ENCODE results near the gene DDAH2.

Gene DDAH2, protein sequence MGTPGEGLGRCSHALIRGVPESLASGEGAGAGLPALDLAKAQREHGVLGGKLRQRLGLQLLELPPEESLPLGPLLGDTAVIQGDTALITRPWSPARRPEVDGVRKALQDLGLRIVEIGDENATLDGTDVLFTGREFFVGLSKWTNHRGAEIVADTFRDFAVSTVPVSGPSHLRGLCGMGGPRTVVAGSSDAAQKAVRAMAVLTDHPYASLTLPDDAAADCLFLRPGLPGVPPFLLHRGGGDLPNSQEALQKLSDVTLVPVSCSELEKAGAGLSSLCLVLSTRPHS

DNA sequence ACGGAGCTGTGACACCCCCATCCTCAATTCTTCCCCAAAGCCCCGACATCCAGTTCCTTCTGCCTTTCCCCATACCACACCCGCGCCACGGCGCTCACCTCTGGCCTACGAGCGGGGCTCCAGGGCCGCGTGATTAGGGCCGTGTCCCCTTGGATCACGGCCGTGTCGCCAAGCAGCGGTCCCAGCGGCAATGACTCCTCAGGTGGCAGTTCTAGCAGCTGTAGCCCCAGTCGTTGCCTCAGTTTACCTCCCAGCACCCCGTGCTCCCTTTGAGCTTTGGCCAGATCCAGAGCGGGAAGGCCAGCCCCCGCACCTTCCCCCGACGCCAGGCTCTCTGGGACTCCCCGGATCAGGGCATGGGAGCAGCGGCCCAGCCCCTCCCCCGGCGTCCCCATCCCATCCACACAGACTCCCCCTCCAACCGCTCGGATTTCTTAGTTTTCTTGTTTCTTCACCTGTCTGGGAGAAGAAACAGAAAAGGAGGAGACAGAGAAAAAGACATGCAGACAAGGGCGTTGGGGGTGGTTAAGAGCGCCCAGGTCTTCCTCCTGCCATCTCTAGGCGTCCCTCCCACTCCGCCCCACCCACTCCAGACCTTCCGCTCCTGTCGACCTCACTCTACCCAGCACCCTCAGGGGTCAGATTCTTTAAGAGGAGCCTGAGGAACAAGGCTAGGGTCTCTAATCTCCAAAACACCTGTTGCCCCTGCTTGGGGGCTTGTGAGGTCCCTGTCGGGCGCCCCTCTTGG, at the start of gene DDAH2:
DDAH2 (minus strand) TSS at position 533 of the 748 bp plus-strand sequence; CDS start at position 395, 138 bp downstream.
- no peak for DNase-seq (ENCODE audit: low read depth in 2 of 2)

DNA sequence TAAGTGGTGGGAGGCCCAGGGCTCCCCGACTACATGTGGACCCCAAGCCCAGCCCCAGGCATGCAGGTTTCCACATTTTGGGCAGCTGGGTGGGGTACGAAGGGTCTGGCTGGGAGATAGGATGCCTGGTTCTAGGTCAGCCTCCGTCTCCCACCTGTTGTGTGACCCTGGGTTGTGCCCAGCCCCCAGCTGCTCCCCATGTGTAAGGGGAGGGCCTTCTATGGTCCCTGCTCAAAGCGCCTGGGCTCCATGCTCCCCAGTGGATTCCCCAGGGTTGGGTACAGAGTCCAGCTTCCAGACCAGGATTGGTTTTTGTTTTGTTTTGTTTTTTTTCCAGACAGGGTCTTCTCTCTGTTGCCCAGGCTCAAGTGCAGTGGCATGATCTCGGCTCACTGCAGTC, 49.1 kb upstream of the DDAH2 start:
- DNase-seq (ENCODE audit: low read depth in 2 of 2): no peak

DNA sequence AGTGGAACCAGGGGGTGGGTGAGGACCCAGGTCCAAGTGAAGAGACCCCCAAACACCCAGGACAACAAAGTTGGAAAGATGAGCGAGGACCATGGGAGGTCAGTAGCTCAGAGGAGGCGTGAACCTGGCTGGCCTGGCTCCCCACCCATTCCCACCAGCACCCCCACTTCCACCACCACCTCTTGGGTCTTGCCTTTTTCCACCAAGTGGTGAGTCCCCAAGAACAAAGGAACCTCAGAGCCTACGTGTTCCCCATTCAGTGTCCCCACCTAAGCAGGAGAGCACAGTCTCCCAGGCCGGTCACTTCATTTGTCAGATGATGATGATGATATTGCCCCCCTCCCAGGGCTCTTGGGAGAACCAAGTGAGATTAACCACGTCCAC, 48.6 kb upstream of the DDAH2 start:
- DNase-seq (ENCODE audit: low read depth in 2 of 2): no peak

DNA sequence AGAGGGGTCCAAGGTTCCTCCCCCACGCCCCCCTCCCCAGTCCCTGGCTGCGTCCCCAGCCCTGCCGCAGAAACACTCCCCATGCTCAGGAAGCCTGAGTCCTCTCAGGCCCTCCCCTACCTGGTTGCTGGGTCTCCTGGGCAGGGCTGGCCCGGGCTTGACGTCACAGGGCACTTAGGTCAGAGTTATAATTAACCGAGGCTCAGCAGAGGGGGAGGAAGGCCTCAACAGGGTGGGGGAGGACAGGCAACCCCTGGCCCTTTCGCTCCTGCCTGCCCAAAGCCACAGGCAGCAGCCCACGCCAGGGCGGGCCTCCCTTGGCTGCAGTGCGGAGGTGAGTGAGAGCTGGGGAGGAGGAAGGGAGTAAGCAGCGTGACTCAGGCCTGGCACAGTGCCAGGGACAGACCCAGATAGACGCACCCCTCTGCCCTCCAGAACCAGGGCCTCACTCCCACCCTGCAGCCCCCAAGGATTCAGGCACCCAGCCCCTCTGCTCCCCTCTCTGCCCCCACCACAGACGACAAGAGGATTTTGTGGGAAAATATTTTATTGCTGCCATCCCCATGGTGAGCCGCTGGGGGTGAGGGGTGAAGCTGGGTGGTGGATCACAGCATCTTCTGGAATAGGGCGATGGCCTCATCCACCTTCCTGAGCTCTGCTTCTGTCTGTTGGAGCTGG, 48.0 kb upstream of the DDAH2 start, which contains the start of gene VWA7:
VWA7 (minus strand) TSS at position 340 of the 678 bp plus-strand sequence. CDS start 549 bp downstream, outside the sequence.
- DNase-seq (ENCODE audit: low read depth in 2 of 2): peak; percentile 64 to 70

DNA sequence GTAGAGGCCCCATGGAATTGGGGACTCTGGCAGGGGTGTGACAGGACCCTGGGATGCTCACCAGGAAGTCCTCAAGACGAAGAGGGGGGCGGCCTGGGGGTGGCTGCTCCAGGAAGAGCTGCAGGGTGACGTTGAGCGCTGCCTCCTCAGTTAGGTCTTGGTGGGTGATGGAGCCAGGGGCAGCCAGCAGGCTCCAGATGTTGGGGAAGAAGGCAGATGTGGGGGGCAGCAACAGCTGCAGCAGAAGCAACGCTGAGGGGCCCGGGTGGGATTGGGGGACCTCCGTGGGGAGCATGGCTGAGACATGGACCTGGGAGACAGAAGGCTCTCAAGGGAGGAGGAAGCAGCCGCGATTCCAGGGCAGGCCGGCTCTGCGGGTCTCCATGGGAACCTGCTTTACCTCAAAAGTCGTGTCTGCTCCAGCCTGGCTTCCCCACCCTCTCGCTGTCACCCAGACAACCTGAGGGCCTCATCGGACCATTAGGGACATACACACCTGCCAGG, 47.4 kb upstream of the DDAH2 start:
- DNase-seq (ENCODE audit: low read depth in 2 of 2): no peak

DNA sequence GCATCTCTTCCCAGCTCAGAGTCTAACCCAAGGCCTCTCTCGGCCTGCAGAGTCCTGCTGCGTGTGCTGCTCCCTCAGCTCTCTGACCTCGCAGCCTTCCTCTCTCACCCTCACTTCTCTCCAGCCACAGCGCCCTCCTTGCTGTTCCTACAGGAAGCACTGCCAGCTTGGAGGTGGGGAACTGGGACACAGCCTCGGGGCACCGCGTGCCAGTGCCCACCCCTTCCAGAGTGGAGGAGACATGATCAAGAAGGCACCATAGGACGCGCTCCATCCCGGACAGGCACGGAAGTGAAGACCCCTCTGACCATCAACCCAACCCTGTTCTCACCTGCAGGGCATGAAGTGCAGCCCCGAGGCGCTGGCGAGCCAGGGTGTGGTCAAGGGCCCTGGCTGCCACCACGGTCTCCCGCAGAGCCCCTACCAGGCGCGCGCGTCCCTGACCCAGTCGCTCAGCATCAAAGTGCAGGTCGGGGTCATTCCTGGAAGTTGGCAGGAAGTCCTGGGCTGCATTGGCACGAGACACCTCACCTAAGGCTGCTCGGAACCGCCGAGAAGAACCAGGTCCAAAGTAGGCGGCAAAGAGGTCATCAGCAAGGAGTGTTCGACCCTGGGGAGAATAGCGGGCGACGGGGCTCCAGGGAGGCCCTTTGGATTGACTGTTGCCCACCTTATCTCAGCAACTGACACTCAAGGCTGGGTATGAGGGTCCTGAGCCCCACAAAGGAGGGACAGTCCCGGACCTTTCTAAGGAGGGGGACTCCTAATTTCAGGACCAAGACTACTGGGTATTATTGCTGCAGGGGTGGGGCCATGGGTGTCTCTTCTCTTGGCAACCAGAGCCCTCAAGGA, 46.8 kb upstream of the DDAH2 start:
- DNase-seq (ENCODE audit: low read depth in 2 of 2): no peak

DNA sequence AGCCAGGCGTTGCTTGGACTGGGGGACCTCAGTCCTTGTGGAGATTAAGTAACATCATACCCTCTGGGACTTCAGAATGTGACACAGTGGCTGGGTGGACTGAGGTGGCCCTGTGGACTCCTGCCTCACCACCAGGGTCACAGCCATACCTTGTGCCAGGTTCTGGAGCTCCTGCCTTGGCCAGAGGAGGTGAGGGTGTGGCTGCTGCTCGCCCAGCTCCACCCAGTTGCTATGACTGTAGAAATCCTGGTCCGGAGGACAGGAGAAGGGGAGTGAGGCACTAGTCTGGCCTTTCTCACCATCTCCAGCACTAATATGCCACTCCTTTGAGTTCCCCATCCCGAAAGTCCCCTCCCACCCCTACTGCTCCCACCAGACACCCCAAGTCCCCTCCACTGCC, 46.1 kb upstream of the DDAH2 start:
- DNase-seq (ENCODE audit: low read depth in 2 of 2): no peak

DNA sequence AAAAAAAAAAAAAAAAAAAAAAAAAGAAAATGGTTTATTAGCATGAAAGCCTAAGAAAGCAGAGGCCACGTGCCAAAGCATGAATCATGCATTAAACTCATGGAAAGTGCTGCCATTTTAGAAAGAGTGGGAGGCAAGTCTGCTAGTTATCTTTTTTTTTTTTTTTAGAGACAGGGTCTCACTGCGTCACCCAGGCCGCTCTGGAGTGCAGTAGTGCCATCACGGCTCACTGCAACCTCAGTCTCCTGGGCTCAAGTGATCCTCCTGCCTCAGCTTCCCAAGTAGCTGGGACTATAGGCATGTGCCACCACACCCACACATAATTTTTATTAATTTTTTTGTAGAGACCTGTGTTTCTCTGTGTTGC, 42.9 kb upstream of the DDAH2 start:
- DNase-seq (ENCODE audit: low read depth in 2 of 2): no peak

DNA sequence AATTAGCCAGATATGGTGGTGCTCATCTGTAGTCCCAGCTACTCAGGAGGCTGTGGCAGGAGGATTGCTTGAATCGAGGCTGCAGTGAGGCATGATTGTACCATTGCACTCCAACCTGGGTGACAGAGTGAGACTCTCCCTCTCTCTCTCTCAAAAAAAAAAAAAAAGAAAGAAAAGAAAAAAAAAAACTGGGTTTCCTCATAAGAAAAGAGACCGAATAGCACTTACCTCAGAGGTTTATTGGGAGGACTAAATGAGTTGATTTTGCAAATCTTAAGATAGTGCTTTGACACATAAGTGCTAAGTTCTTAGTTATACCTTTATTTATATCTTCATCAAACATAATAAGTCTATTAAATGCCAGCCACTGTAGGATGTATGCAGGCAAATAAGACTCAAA, 41.8 kb upstream of the DDAH2 start:
- no peak for DNase-seq (ENCODE audit: low read depth in 2 of 2)

DNA sequence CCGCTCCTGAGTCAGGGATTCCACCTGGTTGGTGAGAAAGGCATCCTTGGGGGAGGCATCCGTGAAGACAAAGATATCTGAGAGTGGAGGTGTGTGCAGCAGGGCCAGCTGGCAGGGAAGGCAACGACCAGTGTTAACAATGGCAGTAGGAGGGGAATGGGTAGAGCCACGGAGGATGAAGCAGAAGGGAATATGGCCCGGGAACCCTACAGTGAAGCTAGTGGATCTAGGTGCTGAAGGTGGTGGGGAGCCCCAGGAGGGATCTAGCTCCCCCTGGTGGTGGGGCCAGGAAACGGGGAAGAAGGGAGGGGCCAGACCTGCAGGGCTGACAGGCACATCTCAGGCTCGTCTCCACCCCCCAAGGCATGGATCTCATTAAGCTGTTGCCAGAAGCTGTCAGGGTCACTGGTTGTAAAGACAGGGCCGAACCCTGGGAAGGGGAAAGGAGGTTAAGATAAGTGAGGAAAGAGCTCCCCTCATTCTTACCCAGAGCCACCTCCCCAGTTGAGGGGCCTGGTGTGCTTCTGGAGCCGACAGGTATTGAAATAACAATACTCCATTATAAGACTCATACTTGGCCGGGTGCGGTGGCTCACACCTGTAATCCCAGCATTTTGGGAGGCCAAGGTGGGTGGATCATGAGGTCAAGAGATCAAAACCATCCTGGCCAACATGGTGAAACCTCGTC, 40.7 kb upstream of the DDAH2 start:
- DNase-seq (ENCODE audit: low read depth in 2 of 2): peak; percentile 74

DNA sequence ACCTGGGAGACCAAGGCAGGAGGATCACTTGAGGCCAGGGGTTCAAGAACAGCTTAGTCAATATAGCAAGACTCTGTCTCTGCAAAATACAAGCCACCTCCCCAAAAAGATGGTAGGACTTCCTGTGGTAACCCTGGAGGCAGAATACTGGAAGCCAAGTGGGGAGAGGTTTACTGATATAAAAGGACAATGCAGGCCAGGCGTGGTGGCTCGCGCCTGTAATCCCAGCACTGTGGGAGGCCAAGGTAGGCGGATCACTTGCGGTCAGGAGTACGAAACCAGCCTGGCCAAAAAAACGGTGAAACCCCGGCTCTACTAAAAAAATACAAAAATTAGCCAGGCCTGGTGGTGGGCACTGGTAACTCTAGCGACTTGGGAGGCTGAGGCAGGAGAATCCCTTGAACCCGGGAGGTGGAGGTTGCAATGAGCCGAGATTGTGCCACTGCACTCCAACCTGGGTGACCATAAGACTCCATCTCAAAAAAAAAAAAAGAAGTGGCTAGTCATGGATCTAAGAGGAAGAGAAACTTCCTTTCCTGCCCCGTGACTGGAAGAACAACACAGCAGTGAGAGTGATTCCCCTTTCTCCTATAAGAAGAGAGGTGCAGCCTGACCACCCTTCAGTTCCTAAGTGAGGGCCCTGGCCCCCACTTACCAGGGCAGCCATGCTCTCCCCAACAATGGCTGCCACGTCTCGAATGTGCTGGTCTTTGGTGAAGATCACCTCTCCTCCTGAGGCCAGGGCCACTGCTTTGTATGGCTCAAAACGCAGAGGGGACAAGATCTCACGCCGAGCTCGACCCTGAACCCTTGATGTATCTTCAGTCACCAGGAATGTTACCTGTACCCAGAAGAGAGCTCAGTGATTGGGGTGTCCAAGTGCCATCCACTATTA, 39.5 kb upstream of the DDAH2 start:
- DNase-seq (ENCODE audit: low read depth in 2 of 2): no peak

DNA sequence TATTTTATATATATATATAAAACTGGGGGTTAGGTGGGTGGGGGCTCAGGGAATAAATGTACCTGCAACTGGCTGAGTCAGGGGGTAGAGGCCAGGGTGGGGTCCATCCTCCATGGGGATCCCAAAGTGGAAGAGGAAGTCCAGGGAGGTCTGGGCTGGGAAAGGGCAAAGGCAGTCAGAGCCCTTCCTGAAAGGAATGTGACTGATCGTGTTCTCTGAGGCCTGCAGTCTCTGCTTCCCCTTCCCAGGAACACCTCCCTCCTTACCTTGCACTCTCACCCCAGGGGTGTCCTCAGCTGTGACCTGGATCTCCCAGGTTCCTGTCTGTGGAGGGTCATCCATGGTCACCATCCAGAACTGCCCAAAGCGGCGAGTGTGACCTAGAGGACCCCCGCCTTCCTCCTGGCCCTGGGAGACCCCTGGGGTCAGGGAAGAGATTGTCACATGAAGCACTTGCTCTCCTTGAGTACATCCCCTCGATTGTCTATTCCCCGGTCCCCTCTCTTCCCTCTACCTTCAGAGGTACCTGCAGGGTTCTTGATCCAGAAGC, 38.1 kb upstream of the DDAH2 start:
- DNase-seq (ENCODE audit: low read depth in 2 of 2): no peak

DNA sequence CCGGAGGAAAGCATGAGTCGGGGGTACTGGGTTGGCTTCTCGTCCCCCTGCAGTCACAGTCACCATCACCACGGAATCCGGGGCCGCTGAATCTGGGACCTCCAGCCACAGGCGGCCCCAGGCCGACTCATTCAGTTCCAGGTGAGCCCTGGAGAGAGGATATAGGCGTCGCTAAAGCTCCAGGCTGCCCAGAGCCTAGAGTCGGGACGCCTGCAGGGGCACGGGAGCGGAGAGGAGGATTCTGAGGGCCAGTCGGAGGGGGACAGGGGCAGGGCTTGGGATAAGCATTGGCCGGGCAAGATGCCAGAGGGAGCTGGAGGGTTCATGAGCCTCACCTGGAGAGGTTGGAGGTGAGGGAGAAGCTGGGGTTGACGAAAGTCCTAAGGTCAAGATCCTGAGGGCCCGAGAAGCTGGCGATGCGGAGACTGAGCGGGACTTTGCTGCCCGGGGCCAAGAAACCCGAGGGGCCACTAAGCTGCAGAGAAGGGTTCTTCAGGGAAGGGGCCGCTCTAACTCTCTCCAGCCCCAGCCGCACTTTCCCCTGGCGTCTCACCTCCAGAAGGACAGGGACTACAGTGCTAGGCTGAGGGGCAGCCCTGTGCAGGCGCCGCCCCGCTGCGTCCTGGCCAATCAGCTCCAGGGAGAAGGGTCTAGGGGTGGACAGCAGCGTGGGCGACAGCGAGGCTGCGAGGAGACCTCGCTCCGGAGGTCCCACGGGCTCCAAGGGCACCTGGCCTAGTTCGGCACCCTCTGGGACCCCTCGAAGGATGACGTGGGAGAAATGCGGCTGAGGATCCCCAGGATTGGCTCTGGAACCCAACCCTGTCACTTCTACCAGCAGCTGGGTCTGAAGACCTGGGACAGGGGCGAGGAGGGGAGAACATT, 37.1 kb upstream of the DDAH2 start:
- no peak for DNase-seq (ENCODE audit: low read depth in 2 of 2)

DNA sequence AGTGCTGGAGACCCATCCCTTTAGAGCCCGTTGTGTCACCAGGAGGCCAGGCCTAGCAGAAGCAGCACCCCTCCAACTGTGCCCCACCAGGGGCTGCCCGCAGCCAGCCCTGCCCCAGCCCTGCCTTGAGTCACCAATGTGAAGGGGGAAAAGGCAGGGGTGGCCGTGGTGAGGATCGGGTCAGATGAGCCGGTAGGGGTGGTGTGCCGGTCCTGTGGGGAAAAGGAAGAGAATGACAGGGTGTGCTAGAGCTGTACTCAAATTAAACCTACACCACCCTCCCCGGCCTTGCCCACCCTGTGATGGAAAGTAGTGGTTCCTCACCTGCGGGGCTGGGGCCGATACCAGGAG, 36.4 kb upstream of the DDAH2 start:
- DNase-seq (ENCODE audit: low read depth in 2 of 2): no peak

DNA sequence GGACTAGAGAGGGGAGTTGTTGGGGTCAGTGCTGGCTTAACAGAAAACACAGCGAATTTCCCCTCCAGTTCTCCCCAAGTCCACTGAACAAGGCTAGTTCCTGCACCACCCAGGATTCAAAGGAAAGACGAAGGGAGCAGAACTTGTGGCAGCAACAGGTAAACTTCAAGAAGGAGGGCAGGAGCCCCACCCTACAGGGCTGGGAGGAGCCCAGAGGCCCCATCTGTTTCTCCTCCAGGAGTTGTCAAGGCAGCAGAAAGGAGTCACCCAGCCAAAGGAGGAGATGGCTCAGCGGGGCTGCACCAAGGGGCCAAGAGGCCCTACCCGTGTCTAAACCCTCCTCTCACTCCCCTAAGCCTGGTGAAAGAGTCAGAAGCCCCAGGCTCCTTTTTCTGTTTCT, 35.1 kb upstream of the DDAH2 start:
- no peak for DNase-seq (ENCODE audit: low read depth in 2 of 2)

DNA sequence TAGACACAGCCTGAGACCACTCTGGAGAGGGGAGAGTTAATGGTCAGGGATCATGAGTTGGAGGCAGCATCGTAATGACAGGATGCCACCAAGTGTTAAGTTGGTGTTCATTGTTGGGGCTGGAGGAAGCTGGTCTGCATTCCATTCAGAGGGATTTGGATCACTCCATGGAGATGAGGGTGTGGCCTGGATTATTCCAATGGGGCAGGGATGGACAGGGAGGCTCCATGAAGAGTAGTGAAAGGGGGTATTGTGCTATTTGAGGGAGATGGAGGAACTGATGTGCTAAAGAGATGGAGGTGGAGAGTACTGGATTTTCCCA, 34.5 kb upstream of the DDAH2 start:
- no peak for DNase-seq (ENCODE audit: low read depth in 2 of 2)

DNA sequence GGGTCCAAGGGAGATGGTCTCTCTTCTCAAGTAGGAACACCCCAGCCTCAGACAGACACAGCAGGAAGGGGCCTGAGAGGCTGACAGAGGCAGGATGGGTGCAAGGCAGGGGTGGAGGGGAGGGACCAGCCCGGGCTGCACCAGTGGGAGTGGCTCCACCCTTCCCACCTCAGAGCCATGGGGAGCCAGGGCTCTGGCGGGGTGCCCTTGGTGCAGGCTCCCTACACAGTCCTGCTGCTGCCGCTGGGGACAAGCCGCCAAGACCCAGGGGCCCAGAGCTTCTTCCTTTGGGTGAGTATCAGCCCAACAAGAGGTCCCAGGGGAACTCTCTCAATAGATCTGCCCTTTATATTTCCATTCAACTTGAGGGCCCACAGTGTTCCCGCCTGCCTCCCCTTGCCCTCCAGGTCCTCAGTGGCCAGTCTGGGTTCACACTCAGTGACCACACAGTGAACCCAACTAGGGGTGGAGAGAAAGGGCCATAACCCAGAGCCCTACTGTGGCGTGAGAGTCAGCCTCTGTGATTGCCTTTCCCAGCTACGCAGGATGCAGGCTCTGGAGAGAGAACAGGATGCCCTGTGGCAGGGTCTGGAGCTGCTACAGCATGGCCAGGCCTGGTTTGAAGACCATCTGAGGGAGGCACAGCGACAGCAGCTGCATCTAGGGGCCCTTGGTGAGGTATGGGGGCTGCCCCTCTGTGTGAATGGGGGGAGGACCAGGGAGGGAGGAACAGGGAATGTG, 33.9 kb upstream of the DDAH2 start:
- DNase-seq (ENCODE audit: low read depth in 2 of 2): no peak

DNA sequence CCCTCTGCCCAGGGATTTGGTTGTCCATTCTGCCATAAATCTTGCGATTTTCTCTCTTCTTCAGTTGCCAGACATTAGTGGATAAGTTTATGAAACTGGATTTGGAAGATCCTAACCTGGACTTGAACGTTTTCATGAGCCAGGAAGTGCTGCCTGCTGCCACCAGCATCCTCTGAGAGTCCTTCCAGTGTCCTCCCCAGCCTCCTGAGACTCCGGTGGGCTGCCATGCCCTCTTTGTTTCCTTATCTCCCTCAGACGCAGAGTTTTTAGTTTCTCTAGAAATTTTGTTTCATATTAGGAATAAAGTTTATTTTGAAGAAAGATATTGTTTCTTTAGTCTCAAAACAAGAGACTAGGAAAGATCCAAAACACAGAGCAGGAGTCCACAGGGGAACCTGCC, 33.3 kb upstream of the DDAH2 start, which contains the start of gene SAPCD1:
SAPCD1 (plus strand) TSS at position 301 of the 400 bp plus-strand sequence. CDS start 399 bp downstream, outside the sequence.
- no peak for DNase-seq (ENCODE audit: low read depth in 2 of 2)

All from activated CD4-positive, alpha-beta T cell treated with anti-CD3 and anti-CD28 coated beads for 24 hours (primary cell).